Brain microvascular endothelial cell (primary cell): ENCODE data around the gene NKIRAS1.
"Not testable (repeated sequence)": the region's sequence is repeated elsewhere in the genome, so short reads cannot be mapped to it uniquely, and the experiment has no call there.

Experiments used
- DNase-seq: peaks from one replicate; pipeline ENCODE4 v3.0.0-alpha.2; 2020
- H3K27ac ChIP-seq: fragments of 250-450 bp; sonication (Bioruptor Pico); 2 replicates; pipeline ENCODE4 v1.5.1; 2020; ENCODE audit warnings: mild to moderate bottlenecking, moderate library complexity
- H3K27me3 ChIP-seq: fragments of 250-450 bp; sonication (Bioruptor Pico); replicated peaks from 2 replicates; pipeline ENCODE4 v1.5.1; 2020; ENCODE audit warnings: mild to moderate bottlenecking
- H3K36me3 ChIP-seq: fragments of 250-450 bp; sonication (Bioruptor Pico); replicated peaks from 2 replicates; pipeline ENCODE4 v1.5.1; 2020; ENCODE audit warnings: mild to moderate bottlenecking
- H3K4me3 ChIP-seq: 2 replicates; pipeline ENCODE4 v1.5.1; 2011; ENCODE audit warnings: low read depth, mild to moderate bottlenecking, control low read depth, low read length, moderate library complexity
- CTCF ChIP-seq: IDR thresholded peaks from 2 replicates; pipeline ENCODE4 v1.5.1; 2011; ENCODE audit warnings: low read depth, mild to moderate bottlenecking, moderate library complexity, low read length, control low read depth, inconsistent platforms; ENCODE audit errors: missing control alignments
- in situ Hi-C: cut with HindIII; loops from 2 replicates; pipeline ENCODE4 v1.10.0; 2017; ENCODE audit warnings: low sequenced_read_pairs, low pct_ligation_motif_present

The NKIRAS1 gene

GRCh38 chr3:23923786-23924185, 7.0 kb upstream of the NKIRAS1 start:
- H3K4me3 ChIP-seq: no peak overlapping the region
- in situ Hi-C loops: no loop called here
- no peak for TF ChIP-seq CTCF

GRCh38 chr3:23921052-23921511, 4.3 kb upstream of the NKIRAS1 start:
- H3K4me3 ChIP-seq: no peak overlapping the region
- no peak for DNase-seq
- H3K27ac ChIP-seq: no peak overlapping the region
- H3K36me3 ChIP-seq: peaks cover 25% of the 10 kb centered on the region
- no peaks in the 10 kb centered on the region for H3K27me3 ChIP-seq
- in situ Hi-C loops: no loop called here
- TF ChIP-seq CTCF: no peak

More at GRCh38 chr3:23923786-23924185, 7.0 kb upstream of the NKIRAS1 start:
- Histone ChIP-seq H3K27ac (peak overlapping the region; percentile 37), H3K36me3 (peaks cover 12% of the 10 kb centered on the region), H3K27me3 (no peaks in the 10 kb centered on the region)
- peak; percentile 83 for DNase-seq

- Histone ChIP-seq H3K27me3 (no peaks in the 10 kb centered on the region), H3K4me3 (no peak overlapping the region), H3K36me3 (peaks cover 25% of the 10 kb centered on the region), H3K27ac (no peak overlapping the region)
- in situ Hi-C loops: no loop called here
- DNase-seq: no peak
- TF ChIP-seq CTCF: no peak
Observed at GRCh38 chr3:23920151-23920655, 3.4 kb upstream of the NKIRAS1 start.

- H3K27ac ChIP-seq: no peak overlapping the region
- peaks cover 25% of the 10 kb centered on the region for H3K36me3 ChIP-seq
- no peak for DNase-seq
- H3K4me3 ChIP-seq: no peak overlapping the region
- in situ Hi-C loops: no loop called here
- TF ChIP-seq CTCF: no peak
- H3K27me3 ChIP-seq: no peaks in the 10 kb centered on the region
Observed at GRCh38 chr3:23919628-23920027, 2.8 kb upstream of the NKIRAS1 start.

- not testable (repeated sequence) for DNase-seq
- H3K36me3 ChIP-seq: peaks cover 25% of the 10 kb centered on the region
Observed at GRCh38 chr3:23918331-23918730, 1.5 kb upstream of the NKIRAS1 start.

GRCh38 chr3:23917679-23918303, 1.0 kb upstream of the NKIRAS1 start:
- in situ Hi-C loops, H3K27me3 ChIP-seq: not testable (repeated sequence)
- Histone ChIP-seq H3K36me3 (peaks cover 25% of the 10 kb centered on the region), H3K4me3 (peak overlapping the region; percentile 97), H3K27ac (peak overlapping the region; percentile 84)
- peak; percentile 45 for DNase-seq

More at GRCh38 chr3:23918331-23918730, 1.5 kb upstream of the NKIRAS1 start:
- H3K27me3 ChIP-seq, H3K27ac ChIP-seq, in situ Hi-C loops: not testable (repeated sequence)
- peak overlapping the region; percentile 97 for H3K4me3 ChIP-seq
